GM21723 (cell line): ENCODE measurements around the gene FAM193A.
"Not testable (repeated sequence)": the region's sequence is repeated elsewhere in the genome, so short reads cannot be mapped to it uniquely, and the experiment has no call there.

Source experiments
- ATAC-seq: cut with Tn5 transposase; IDR thresholded peaks from one replicate; pipeline ENCODE4 v1.9.1; 2021; ENCODE audit warnings: mild to moderate bottlenecking, moderate library complexity; ENCODE audit not compliant: unreplicated experiment

Gene FAM193A

DNA sequence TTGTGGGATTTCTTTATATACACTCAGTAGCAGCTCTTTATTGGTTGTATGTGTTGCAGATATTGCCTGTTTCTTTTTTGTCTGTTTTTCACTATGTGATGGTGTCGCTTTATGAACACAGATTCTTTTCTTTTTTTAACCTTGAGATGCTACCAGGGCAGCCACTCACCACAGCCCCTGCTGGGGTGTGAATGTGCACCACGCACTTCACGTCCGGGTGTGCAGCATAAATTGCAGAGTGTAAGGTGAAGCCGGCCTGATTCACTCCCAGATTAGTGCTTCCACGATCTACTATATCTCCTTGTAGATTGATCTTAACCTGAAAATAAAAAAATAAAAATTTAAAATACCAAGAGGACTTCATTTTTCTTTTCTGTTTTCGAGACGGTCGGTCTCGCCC lies 71.4 kb downstream of the FAM193A start:
- ATAC-seq: no peak

DNA sequence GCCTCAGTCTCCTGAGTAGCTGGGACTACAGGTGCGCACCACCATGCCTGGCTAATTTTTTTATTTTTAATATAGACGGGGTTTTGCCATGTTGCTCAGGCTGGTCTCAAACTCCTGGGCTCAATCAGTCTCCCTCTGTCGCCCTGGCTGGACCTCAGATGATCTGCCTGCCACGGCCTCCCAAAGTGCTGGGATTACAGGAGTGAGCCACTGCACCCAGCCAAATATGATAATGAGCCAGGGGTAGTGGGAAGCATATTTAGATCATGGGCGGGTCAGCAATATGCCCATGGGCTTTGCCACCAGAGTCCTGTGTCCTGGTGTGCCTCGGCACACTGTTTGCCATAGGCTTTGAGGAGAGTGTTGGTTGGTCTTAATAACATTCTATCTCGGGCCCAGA lies 71.8 kb downstream of the FAM193A start:
- no peak for ATAC-seq

DNA sequence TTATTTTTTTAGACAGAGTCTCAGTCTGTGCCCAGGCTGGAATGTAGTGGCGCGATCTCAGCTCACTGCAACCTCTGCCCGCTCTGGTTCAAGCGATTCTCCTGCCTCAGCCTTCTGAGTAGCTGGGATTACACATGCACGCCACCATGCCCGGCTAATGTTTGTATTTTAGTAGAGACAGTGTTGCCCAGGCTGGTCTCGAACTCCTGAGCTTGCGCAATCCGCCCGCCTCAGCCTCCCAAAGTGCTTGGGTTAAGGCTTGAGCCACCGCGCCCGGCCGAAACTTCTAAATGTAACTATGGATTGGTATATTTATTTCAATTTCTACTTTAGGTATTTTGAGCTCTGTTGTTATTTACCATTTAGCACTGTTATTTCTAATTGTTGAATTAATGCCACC lies 79.4 kb downstream of the FAM193A start:
- ATAC-seq: no peak

DNA sequence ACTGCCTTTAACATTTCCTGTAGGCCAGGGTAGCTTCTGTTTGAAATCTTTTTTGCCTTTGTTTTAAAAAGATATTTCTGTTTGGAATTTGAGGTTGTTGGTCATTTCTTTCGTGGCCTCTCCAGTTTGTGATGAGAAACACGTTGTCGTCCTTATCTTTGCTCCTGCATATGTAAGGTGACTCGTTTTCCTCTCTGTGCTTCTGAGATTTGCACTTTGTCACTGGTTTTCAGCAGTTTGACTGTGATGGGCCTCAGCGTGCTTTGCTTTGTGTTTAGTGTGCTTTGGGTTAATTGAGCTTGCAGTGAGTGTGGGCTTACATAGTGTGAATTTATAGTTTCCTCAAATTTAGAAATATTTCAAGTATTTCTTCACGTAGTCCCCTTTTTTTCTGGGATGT lies 81.5 kb downstream of the FAM193A start:
- ATAC-seq: no peak

DNA sequence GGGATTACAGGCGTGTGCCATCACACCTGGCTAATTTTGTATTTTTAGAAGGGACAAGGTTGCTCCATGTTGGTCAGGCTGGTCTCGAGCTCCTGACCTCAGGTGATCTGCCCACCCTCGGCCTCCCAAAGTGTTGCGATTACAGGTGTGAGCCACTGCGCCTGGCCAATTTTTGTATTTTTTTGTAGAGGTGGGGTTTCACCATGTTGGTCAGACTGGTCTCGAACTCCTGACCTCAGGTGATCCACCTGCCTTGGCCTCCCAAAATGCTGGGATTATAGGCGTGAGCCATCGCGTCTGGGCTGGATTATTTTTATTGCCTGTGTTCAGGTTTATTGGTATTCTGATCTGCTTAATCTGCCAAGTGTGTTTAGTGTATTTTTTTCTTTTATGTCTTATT lies 82.3 kb downstream of the FAM193A start:
- not testable (repeated sequence) for ATAC-seq

DNA sequence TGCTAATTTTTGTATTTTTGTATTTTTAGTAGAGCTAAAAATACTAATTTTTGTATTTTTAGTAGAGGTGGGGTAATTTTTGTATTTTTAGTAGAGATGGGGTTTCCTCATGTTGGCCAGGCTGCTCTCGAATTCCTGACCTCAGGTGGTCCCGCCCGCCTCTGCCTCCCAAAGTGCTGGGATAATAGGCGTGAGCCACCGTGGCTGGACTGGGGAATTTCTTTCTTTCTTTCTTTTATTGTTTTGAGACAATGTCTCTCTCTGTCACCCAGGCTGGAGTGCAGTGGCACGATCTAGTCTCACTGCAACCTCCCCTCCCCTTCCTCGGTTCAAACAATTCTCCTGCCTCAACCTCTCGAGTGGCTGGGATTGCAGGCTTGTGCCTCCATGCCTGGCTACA lies 83.0 kb downstream of the FAM193A start:
- ATAC-seq: no peak

DNA sequence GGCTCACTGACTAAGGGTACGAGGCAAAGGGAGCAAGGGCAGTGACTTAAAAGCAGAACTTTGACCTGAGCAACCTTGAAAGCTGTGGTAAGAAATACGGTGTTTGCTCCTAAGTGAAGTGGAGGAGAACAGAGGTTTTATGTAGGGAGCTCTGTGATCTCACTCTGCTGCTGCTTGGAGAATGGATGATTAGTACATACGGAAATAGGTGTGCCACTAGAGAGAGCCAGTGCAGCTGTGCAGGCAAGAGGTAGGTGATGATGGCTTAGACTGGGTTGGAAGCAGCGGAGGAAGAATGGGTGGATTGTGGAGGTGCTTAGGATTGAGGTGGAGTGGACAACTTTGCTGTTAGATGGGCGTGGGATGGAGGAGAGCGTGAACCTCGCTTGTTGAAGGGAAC lies 85.0 kb downstream of the FAM193A start:
- no peak for ATAC-seq

DNA sequence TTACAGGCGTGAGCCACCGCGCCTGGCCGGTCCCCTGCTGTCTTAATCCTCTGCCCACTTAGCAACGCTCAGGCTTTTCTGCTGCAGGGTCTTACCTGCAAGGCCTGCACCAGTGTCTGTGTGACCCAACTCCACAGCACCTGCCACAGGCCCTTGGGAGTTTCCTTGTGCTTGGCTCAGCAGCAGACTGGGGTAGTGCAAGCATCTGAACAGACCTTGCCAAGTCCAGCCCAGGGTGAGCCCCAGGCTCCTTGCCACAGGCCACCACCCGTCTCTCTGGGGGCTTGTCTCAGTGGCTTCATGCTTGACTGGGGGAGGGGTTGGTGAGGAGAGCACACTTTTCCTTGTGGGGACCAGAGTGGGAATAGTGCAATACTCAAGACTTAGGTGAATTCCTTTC lies 87.0 kb downstream of the FAM193A start:
- no peak for ATAC-seq

DNA sequence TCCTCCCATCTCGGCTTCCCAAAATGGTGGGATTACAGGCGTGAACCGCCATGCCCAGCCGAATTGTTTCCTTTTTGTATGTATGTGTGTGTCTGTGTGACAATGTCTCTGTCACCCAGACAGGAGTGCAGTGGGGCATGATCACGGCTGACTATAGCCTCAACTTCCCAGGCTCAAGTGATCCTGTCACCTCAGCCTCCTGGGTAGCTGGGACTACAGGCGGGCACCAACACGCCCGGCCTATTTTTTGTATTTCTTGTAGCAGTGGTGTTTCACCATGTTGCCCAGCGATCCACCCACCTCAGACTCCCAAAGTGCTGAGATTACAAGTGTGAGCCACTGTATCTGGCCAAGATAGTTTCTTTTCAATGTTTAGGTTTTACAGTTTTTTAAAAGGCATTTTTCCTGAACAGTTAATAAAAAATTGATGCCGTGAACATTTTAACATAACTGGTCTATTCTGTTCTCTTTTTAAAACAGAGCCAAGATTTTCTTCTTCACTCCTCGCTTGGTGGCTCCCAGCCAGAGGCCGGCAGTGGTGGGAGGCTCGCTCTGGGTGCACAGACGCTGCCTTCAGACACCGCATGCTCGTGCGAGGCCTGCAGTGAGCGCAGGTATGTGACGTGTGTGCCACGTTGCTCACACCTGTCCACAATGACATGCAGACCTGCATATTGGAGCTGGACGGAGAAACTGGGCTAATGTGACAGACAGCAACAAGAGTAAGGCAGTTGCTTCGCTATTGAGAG lies 88.5 kb downstream of the FAM193A start:
- no peak for ATAC-seq

DNA sequence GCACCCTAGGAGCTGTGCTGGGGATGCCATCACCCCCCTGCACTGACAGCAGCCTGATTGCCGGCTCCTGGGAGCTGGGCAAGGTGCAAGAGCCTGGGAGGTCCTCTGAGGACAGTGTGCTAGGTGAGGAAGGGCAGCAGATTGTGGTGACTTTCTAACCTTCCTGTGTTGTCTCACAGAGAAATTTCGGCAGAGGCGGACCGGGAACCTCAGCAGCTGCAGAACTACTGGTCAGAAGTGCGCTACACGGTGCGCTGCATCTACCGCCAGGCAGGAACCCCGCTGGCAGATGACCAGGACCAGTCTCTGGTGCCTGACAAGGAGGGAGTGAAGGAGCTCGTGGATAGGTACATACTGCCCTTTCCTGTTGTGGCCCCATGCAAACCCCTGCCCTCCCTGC lies 89.8 kb downstream of the FAM193A start:
- ATAC-seq: no peak

DNA sequence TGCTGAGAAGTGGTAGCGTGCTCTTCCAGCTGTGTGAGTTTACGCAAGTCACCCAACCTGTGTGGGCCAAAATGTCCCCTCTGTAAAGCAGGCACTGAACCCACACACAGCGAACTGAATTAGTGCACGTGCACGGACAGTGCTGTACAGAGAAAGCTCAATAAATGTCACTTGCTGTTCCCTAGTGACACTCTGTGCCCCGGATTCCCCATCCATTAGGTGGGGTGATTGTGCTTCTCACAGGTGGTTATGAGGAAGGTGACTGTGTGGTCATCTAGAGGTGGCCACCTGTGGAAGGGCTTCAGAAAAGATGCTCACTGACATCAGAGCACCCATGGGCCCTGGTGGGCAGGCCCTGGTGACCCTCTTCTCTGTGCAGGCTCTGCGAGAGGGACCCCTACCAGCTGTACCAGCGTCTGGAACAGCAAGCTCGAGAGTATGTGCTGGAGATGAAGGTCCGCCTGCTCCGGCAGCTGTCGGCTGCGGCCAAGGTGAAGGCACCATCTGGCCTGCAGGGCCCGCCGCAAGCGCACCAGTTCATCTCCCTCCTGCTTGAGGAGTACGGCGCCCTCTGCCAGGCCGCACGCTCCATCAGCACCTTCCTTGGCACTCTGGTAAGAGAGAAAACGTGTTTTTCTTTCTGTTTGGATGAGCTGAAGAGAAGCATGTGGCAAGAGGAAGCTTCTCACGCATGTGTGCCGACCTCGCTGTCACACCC lies 94.3 kb downstream of the FAM193A start:
- ATAC-seq: no peak

DNA sequence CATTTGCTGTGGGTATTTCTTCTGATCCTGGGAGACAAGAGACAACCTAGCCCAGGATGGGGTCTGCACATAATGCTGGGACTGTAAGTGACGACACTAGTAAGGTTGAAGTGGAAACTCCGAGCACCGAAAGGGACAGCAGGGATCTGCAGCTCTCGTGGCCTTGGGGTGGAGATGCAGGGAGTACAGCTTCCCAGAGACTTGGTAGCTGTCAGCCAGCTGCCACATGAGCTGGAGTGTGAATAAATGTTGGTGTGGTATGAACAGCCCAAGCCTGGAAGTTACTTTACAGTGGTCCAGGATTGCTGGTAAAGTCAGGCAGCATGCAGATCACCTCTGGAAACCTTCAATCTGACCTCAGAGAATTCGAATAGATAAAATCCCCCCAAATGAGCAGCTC lies 97.6 kb downstream of the FAM193A start:
- no peak for ATAC-seq

DNA sequence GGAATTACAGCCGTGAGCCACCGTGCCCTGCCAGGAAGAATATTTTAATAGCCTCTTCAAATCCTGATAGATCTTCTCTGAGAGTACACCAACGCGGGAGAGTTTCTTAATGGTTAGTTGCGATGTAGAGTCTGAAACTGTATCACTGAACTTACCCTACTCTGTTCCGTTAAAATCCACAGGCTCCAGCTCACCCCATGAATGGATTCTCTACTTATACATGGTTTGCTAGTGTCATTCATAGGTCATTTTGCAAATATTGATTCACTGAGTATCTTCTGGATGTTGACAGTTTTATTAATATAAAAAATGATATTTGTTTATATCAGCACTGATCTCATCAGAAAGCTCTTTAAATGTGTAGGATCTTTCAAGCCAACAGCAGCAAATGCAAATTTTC lies 99.9 kb downstream of the FAM193A start:
- ATAC-seq: no peak

DNA sequence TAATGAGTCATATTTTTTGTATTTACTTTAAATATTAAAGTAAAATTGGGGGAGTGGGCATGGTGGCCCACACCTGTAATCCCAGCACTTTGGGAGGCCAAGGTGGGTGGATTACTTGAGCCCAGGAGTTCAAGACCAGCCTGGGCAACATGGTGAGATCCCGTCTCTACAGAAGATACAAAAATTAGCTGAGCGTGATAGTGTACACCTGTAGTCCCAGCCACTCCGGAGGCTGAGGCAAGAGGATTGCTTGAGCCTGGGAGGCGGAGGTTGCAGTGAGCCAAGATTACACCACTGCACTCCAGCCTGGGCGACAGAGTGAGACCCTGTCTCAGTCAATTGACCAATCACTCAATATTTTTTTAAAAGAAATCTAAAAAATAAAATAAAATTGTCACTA lies 100.5 kb downstream of the FAM193A start:
- ATAC-seq: not testable (repeated sequence)

DNA sequence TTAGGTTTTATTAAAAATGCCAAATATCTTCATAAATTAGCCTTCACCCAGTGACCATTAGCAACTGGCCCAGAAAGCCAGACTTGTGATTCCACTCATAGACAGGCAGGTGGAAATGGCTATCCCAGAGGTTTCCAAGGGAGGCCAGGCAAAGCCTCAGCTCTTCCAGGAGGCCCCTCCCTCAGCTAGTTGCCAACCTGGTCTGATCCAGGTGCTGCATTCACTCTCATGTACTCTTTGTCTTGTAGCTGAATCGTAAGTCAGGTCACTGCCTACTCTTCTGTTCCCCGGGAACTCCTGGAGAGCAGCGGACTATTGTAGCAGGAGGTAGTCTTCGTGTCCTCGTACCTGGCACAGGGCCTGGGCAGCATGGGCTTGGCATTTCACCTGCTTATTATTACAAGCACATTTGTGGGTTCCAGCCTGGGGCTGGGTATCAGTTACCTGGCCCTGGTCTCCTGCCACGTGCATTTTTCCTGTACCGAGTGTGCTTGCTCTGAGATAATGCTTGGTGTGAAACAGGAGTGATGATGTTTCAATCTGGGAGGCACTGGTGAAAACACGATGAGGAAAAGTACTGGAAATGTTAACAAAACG lies 101.6 kb downstream of the FAM193A start:
- ATAC-seq: no peak

DNA sequence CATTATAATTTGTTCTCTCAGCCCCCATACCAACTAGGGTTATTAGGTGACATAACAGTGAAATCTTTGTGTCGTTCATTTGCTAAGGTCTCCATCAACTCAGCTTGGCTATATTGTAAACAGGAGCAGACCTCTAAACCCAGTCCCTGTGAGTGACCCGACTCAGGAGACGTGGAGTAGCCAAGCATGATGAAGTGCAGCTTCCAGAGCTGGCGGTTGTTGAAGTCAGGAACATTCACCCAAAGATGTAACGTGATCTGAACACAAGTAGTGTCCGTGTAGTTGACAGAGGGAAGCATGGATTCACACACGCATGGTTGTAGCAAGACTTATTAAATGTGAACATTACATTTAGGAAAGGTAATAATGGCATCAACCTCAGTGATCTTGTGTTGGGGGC lies 102.3 kb downstream of the FAM193A start:
- ATAC-seq: no peak

DNA sequence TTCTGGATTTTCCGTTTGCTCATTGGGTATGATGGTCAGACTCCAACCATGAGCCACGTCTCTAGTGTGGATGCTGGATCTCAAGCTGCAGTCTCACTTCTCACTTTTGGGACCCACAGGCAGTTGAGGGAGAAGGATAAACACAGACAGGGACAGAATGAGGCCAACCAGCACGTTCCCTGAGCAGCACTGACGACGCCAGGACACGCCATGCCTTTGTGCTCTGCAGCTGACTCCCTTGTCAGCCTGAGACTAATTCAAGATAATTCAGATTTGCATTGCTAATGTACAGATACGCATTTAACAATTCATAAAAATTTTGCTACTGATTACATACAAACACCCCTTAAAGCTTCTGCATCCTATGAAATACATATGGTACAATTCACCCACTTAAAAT lies 106.5 kb downstream of the FAM193A start:
- ATAC-seq: no peak

DNA sequence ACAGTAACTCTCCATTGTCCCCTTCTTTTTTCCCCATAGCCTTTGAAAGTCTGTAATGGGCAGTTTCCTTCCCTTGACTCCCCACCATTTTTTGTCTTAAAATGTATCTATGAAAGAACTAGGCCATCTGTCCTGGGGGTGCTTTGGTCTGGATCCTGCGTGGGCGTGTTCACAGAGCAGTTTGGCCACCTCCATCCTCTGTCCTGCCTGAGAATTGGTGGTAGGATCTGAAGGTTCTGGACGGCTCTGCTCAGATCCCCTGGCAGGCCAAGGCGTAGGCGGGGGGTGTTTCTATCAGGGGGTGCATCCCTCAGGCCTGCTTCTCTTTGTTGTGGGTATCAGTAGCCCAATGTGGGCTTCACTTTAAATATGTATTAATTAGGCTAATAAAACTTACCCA lies 107.1 kb downstream of the FAM193A start:
- ATAC-seq: no peak

DNA sequence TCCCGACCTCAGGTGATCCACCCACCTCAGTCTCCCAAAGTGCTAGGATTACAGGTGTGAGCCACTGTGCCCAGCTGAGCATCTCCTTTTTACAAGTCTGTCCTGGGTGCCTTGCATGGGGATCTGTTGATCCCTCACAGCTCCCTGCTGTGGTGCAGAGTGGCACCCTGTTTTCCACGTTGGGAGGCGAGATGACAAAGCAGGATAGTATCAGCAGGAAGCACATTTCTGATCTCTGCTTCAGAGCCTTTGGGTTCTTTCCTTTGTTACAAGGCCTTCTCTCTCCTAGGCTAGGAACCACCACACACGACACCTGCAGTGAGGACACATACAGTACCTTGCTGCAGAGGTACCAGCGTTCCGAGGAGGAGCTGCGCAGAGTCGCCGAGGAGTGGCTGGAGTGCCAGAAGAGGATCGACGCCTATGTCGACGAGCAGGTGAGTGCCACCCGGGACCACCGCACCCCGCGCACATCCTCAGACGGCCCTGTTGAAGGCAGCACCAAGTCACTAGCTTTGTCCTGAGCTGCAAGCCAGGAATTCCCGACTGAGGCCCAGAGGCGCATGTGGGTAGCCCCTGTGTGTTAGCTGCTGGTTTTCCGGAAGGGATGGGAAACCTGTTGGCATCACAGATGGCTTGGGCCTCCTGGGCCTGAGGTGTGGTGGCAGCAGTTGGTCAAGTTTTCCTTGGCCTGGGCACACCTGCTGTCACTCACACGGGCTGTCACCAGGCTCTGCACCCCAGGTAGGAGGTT lies 110.1 kb downstream of the FAM193A start:
- ATAC-seq: no peak

DNA sequence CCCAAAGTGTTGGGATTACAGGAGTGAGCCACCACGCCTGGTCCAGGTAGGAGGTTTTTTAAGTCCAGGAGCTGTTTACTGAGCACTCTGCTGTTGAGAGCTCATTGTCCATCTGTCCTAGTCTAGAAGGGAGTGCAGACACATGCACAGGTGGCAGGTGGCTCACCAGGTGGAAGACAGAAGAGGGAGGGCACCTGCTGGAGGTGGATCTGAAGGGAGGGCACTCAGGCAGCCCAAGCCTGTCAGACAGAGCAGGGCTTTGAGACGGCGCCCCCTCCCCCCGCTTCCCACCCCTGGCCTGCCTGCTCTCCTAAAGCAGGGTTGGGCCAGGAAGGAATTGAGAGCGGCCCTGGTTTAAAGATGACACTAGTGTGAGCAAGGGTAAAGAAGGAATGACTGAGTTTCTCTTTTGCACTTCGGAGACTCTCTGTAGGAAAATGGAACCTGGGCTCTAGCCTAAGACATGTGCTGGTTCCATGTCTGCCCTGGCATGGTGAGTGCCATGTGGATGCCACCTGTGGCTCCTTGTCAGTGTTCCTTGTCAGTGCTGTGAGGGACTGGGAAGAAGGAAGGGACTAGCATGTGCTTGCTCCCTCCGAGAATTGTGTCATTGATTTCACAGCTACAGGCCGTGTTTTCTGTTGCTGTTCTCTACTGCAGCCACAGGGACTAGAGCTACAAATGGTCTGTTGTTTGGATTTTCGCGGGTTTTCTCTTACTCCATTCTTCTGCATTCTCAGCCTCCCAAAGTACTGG lies 111.1 kb downstream of the FAM193A start:
- no peak for ATAC-seq
